ENCODE results near the gene SCN8A. TPM values are rescaled to one million over a fixed set of nuclear protein-coding genes. Genes with fewer than 3 reads are reported as not detected.

Gene SCN8A
- total and polyA plus RNA-seq, 2 donors from 2014 or later, result 0.34 to 1.4 TPM

DNA sequence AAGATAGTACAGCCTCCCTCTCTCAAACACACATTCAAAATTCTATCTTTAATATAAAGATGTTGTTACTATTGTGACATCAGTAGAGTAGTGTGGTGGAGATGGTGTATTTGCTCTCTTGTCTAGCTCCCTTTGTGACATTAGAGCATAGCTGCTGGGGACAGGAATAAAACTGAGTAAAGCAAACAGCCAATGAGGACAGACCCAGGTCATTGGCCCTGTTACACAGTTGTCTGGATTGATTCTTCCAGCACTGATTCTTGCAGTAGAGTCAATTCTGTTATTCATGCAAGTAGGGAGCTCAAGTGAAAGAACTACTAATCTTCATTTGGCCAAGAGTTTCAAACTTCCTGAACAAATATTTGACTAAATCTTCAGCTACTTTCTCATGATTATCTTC is 72.4 kb downstream of the SCN8A start:
- Histone ChIP-seq H3K4me3 (ENCODE audit: low read length in 3 of 3) (peak overlapping the region in 1 of 3 donors; percentile 7), H3K9me3 (ENCODE audit: control insufficient read depth in 2 of 3, insufficient read depth in 1 of 3, low read length in 3 of 3) (no peaks in the 10 kb centered on the region), H3K27me3 (ENCODE audit: control insufficient read depth, insufficient read depth, low read length) (no peaks in the 10 kb centered on the region), H3K9ac (ENCODE audit: low read length in 3 of 3) (no peak overlapping the region), H3K36me3 (ENCODE audit: control insufficient read depth in 2 of 3, insufficient read depth in 3 of 3, low read length in 3 of 3) (no peaks in the 10 kb centered on the region), H3K27ac (ENCODE audit: low read depth in 2 of 2, low read length in 2 of 2) (no peak overlapping the region), H3K4me1 (ENCODE audit: control insufficient read depth in 2 of 3, insufficient read depth in 2 of 3, low read depth in 1 of 3, low read length in 3 of 3) (no peaks in the 10 kb centered on the region)
- intact Hi-C loops (cut with DNase I), result no loop called here
- DNase-seq, result no peak
- FAIRE-seq, result no peak
- TF ChIP-seq CTCF (IDR thresholded peaks at IDR 0.05; ENCODE audit: borderline replicate concordance, extremely low read depth, insufficient read depth), result no peak

GRCh38 chr12:51666696-51667095 is 75.7 kb downstream of the SCN8A start:
- no peak overlapping the region for H3K4me3 ChIP-seq (ENCODE audit: low read length in 3 of 3)
- TF ChIP-seq CTCF (IDR thresholded peaks at IDR 0.05; ENCODE audit: borderline replicate concordance, extremely low read depth, insufficient read depth), result no peak
- no peak for DNase-seq
- no peaks in the 10 kb centered on the region for H3K4me1 ChIP-seq (ENCODE audit: control insufficient read depth in 2 of 3, insufficient read depth in 2 of 3, low read depth in 1 of 3, low read length in 3 of 3)
- no peaks in the 10 kb centered on the region for H3K27me3 ChIP-seq (ENCODE audit: control insufficient read depth, insufficient read depth, low read length)
- intact Hi-C loops (cut with DNase I), result no loop called here
- no peaks in the 10 kb centered on the region for H3K36me3 ChIP-seq (ENCODE audit: control insufficient read depth in 2 of 3, insufficient read depth in 3 of 3, low read length in 3 of 3)
- H3K9ac ChIP-seq (ENCODE audit: low read length in 3 of 3), result no peak overlapping the region
- no peak for FAIRE-seq
- no peak overlapping the region for H3K27ac ChIP-seq (ENCODE audit: low read depth in 2 of 2, low read length in 2 of 2)
- H3K9me3 ChIP-seq (ENCODE audit: control insufficient read depth in 2 of 3, insufficient read depth in 1 of 3, low read length in 3 of 3), result no peaks in the 10 kb centered on the region

GRCh38 chr12:51667269-51667668 is 76.2 kb downstream of the SCN8A start:
- Histone ChIP-seq H3K4me1 (ENCODE audit: control insufficient read depth in 2 of 3, insufficient read depth in 2 of 3, low read depth in 1 of 3, low read length in 3 of 3) (no peaks in the 10 kb centered on the region), H3K36me3 (ENCODE audit: control insufficient read depth in 2 of 3, insufficient read depth in 3 of 3, low read length in 3 of 3) (no peaks in the 10 kb centered on the region), H3K9me3 (ENCODE audit: control insufficient read depth in 2 of 3, insufficient read depth in 1 of 3, low read length in 3 of 3) (no peaks in the 10 kb centered on the region), H3K27ac (ENCODE audit: low read depth in 2 of 2, low read length in 2 of 2) (no peak overlapping the region), H3K27me3 (ENCODE audit: control insufficient read depth, insufficient read depth, low read length) (no peaks in the 10 kb centered on the region), H3K4me3 (ENCODE audit: low read length in 3 of 3) (no peak overlapping the region), H3K9ac (ENCODE audit: low read length in 3 of 3) (no peak overlapping the region)
- no peak for FAIRE-seq
- intact Hi-C loops (cut with DNase I), result no loop called here
- TF ChIP-seq CTCF (IDR thresholded peaks at IDR 0.05; ENCODE audit: borderline replicate concordance, extremely low read depth, insufficient read depth), result no peak
- no peak for DNase-seq

DNA sequence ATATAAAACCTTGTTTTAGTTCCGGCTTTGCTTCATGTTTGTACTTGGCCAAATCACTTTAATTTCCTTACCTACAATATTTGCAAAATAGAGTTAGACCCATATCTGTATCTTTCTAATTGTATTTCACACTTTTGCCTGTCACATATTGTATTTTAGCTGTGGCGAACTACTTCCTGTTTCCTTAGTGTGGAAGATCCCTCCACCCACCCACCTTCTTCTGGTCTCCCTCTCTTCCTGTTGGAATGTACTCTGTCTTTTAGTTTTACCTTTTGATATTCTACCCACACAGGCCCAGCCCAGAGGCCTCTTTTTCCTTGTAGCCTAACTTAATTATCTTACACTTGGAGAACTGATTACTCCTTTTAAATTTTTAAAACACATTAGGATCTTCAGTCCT is 78.2 kb downstream of the SCN8A start:
- Histone ChIP-seq H3K27me3 (ENCODE audit: control insufficient read depth, insufficient read depth, low read length) (no peaks in the 10 kb centered on the region), H3K27ac (ENCODE audit: low read depth in 2 of 2, low read length in 2 of 2) (no peak overlapping the region), H3K9ac (ENCODE audit: low read length in 3 of 3) (no peak overlapping the region), H3K9me3 (ENCODE audit: control insufficient read depth in 2 of 3, insufficient read depth in 1 of 3, low read length in 3 of 3) (no peaks in the 10 kb centered on the region), H3K4me3 (ENCODE audit: low read length in 3 of 3) (no peak overlapping the region), H3K36me3 (ENCODE audit: control insufficient read depth in 2 of 3, insufficient read depth in 3 of 3, low read length in 3 of 3) (no peaks in the 10 kb centered on the region), H3K4me1 (ENCODE audit: control insufficient read depth in 2 of 3, insufficient read depth in 2 of 3, low read depth in 1 of 3, low read length in 3 of 3) (no peaks in the 10 kb centered on the region)
- TF ChIP-seq CTCF (IDR thresholded peaks at IDR 0.05; ENCODE audit: borderline replicate concordance, extremely low read depth, insufficient read depth), result no peak
- intact Hi-C loops (cut with DNase I), result no loop called here
- no peak for FAIRE-seq
- DNase-seq, result no peak
